Measurements from ENCODE around the gene CGRRF1.

The CGRRF1 gene

DNA sequence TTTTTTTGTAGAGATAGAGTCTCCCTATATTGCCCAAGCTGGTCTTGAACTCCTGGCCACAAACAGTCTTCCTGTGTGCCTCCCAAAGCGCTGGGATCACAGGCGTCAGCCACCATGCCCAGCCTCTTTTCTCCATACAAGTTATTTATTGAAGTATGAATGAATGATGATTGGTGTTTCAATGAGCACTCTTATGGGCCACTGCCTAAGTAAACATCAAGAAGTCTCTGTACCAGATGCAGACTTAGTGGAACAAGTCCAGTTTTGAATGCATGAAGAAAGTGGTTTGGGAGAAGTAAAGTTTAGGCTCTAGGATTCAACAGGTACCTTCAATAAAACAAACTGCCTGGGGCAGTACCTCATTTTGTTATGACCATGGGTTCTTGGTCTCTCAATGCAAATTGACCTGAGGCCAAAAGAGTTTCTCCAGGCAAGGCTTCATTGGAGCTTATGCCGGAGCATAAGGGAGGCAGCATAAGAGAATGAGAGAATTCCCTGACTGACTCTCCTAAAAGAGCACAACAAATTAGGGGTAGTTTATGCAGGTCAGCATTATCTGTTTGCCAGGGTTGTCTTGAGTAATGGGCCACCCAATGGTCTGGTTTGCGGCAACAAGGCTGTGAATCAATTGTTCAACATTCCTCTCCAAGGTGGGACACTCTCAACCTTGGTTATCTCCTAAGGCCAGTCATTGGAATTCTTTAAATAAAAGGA, 19.8 kb upstream of the CGRRF1 start:
- DNase-seq = peak in 1 of 2 experiments; percentile 4

- DNase-seq = no peak
Measured at GRCh38 chr14:54490445-54491175, 19.1 kb upstream of the CGRRF1 start.

- no peak for DNase-seq
Measured at GRCh38 chr14:54493293-54493692, 16.4 kb upstream of the CGRRF1 start.

DNA sequence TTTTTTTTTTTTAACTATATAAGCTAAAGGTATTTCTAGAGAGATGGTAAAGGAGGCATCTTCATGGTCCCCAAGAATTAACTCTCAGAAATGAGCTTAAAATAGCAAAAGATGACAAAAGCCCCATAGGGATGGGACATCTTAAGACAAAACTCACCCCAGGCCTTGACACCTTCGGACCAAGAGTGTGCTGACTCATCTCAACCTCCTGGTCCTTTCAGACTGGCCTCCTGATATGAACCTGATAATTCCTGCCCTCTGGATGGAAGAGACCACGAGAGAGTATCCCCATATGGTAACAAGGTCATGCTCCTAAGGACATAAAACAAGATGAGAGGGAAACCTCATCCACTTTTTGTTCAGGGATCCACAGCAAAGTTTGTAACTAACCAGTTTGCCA, 12.5 kb upstream of the CGRRF1 start:
- no peak for DNase-seq

GRCh38 chr14:54498095-54498531, 11.6 kb upstream of the CGRRF1 start:
- no peak for DNase-seq

- DNase-seq = no peak
Measured at GRCh38 chr14:54498579-54498978, 11.1 kb upstream of the CGRRF1 start.

- DNase-seq = no peak
Measured at GRCh38 chr14:54500744-54501143, 9.0 kb upstream of the CGRRF1 start.

DNA sequence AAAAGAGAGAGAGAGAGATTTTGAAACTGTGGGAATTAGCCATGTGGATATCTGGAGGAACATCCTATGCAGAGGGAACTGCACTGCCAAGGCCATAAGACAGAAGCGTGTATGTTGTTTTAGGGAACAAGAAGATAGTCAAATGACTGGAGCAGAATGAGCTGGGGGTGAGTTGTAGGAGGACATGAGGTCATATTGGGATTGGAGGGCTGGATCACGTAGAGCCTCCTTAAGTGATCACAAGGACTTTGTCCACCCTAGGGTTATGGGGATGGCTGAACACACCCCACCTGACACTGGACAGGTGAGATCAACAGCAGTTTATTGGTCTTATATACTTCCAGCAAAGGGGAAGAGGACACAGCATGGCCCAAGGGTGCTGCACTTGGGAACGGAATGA, 8.2 kb upstream of the CGRRF1 start:
- DNase-seq = no peak

- DNase-seq = no peak
Measured at GRCh38 chr14:54502602-54503001, 7.1 kb upstream of the CGRRF1 start.

DNA sequence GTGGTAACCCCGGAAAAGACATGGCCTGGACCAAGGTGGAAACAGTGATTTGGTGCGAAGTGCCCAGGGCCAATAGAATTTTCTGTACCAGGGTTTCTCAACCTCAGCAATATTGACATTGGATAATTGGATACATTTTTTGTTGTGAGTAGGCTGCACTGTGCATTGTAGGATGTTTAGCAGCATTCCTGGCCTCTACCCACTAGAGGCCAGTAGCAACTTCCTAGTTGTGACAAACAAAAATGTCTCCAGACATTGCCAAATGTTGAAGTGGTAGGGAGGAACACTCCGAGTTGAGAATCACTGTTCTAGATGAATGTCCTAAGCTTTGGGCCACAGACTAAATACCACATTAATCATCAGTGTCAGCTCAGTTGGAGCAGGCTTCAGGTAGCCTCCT, 6.2 kb upstream of the CGRRF1 start:
- no peak for DNase-seq

DNA sequence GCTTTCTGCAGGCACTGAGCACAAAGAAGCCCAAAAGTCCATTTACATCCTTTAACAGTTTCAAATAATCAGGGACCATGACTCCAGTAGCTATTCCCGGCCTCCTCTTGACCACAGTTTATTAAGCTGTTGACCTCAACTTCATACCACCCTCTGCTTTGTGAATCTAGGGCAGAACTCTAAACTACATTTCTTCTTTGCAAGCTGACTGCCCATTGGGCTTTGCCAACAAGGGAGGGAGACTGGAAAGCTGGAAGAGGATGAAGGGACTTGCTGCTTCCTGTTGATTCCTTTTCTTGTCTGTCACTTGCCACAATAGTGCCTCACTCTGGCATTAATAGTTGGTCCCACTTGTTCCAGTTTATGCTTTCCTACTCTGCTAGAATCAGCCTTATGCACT, 2.7 kb downstream of the CGRRF1 start:
- DNase-seq = no peak

DNA sequence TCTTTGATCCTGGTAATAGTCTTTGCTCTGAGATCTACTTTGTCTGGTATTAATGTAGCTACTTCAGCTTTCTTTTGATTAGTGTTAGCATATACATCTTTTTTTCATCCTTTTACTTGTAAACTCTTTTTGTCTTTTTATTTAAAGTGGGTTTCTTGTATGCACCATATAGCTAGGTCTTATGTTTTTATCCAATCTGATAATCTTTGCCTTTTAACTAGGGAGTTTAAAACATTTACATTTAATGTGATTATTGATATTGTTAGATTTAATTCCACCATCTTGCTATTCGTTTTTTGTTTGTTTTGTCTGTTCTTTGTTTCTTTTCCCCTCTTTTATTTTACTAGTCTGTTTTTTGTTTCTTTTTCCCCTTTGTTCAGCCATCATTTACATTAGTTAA, 6.0 kb downstream of the CGRRF1 start:
- DNase-seq = no peak

GRCh38 chr14:54516709-54517108, 7.0 kb downstream of the CGRRF1 start:
- DNase-seq = no peak

DNA sequence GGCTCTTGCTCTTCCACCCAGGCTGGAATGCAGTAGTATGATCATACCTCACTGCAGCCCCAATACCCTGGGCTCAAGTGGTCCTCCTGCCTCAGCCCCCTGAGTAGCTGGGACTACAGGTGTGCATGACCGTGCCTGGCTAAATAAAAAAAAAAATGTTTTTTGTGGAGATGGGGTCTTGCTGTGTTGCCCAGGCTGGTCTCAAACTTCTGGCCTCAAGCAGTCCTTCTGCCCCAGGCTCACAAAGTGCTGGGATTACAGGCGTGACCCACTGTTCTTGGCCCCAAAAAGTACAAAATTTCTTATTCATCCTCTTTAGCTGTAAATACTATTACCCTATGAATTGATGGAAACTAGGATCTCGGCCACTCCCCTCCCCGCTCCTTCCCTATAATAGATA, 14.7 kb downstream of the CGRRF1 start:
- no peak for DNase-seq

- no peak for DNase-seq
Measured at GRCh38 chr14:54528973-54529372, 19.3 kb downstream of the CGRRF1 start.

- no peak for DNase-seq
Measured at GRCh38 chr14:54529811-54530210, 20.1 kb downstream of the CGRRF1 start.

GRCh38 chr14:54532111-54533012, 22.7 kb downstream of the CGRRF1 start:
- no peak for DNase-seq

DNA sequence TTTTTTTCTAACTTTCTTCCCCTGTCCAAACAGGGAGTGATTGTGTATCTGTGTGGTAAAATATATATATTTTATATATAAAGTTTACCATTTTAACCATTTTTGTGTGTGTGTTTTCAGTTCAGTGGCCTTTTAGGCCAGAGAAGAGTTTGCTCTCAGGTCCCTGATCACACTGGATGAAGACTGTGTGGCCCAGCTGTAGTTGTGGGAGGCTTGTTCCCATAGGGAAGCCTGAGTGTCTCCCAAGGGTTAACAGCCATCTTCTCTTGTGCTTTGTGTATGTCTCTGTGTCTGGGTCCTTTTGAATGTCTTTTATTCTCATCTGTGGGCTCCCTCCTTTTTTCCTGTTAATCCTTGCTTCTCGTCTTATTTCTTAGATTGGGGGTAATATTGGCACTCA, 23.4 kb downstream of the CGRRF1 start:
- DNase-seq = no peak

GRCh38 chr14:54535126-54535525, 25.4 kb downstream of the CGRRF1 start:
- no peak for DNase-seq

DNA sequence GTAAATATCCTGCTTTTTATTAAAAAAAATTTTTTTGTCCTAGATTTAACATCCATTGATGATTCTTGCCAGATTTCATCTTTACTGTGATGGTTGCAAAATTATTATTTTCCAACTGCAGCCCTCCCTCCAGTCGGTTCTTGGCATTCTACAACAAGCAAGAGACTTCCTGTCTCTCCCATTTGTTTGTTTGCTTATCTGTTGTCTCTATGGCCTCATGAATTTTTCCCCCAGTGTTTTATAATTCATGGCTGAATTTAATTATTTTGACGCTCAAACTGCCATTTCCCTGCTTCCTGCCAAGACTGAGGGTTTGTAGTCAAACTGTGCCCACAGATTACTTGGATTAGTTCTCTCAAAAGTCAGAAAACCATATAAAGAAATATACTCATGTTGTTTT, 25.9 kb downstream of the CGRRF1 start:
- DNase-seq = no peak

- no peak for DNase-seq
Measured at GRCh38 chr14:54537651-54538050, 27.9 kb downstream of the CGRRF1 start.

GRCh38 chr14:54538055-54538454, 28.3 kb downstream of the CGRRF1 start:
- no peak for DNase-seq

GRCh38 chr14:54547583-54547982, 37.9 kb downstream of the CGRRF1 start:
- no peak for DNase-seq

- no peak for DNase-seq
Measured at GRCh38 chr14:54548491-54548890, 38.8 kb downstream of the CGRRF1 start.
